ENCODE results near the gene TNNT2.

TNNT2 gene

GRCh38 chr1:201309416-201309815 is 68.1 kb downstream of the TNNT2 start:
- no peak for DNase-seq
